Neural cell (in vitro differentiated cells): ENCODE results near the gene RPL9.

Experiments used
- CTCF ChIP-seq: fragments of 450-650 bp; IDR thresholded peaks from 2 replicates; pipeline ENCODE4 v1.5.1; 2014; ENCODE audit warnings: antibody characterized with exemption, mild to moderate bottlenecking, moderate library complexity; ENCODE audit not compliant: poor library complexity, severe bottlenecking
- EZH2 ChIP-seq: fragments of 200-600, 300-800 bp; shearing (Covaris generic), sonication (generic); IDR thresholded peaks from 2 replicates; pipeline ENCODE4 v1.6.1; 2014; ENCODE audit warnings: antibody characterized with exemption, low read length, borderline replicate concordance, mild to moderate bottlenecking; ENCODE audit not compliant: insufficient read depth, poor library complexity, severe bottlenecking
- POLR2AphosphoS5 ChIP-seq: IDR thresholded peaks from 2 replicates; pipeline ENCODE4 v1.6.1; 2012
- RAD21 ChIP-seq: fragments of 450-650 bp; conservative IDR thresholded peaks from 2 replicates; pipeline ENCODE4 v1.6.1; 2014; ENCODE audit warnings: antibody characterized with exemption, mild to moderate bottlenecking, moderate library complexity
- SMC3 ChIP-seq: fragments of 450-650 bp; conservative IDR thresholded peaks from 2 replicates; pipeline ENCODE4 v1.6.1; 2014; ENCODE audit warnings: antibody characterized with exemption, mild to moderate bottlenecking, moderate library complexity; ENCODE audit not compliant: poor library complexity

DNA sequence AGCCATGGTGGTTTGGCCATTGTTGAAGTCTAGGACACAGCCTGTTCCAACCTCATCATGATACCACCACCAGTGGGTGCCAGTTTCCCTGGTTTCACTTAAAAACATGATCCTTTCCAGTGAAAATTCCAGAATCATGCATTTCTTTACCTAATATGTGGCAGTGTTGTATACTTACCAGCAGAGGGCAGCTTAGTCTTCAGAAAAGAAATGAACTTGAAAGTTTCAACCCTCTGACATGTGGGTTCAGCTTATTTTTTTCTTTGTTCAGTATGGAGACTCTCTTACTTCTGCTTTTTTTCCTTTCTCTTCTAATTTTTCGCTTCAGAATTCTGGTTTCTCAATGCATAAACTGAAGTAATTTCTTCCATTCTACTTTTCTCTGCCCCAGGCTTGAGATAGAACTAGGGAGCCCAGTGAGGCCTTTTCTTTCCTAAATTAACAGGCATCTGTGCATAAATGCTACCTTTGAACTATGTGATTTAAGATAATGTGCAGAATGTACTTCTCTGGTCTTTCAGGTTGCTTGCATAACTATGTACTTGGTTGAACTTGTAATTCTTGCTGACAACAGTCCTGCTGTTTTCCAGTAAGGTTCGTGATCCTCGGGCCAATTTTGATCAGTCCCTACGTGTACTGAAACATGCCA, 10.8 kb upstream of the RPL9 start:
- no peak for TF ChIP-seq POLR2AphosphoS5
- peak; percentile 94 for TF ChIP-seq CTCF
- TF ChIP-seq SMC3 = peak; percentile 90
- TF ChIP-seq EZH2 = no peak
- peak; percentile 82 for TF ChIP-seq RAD21
